Measurements from ENCODE around the gene TRAPPC3. TPM values are rescaled to one million over a fixed set of nuclear protein-coding genes. Genes with fewer than 3 reads are reported as not detected.
A peak's percentile ranks its signal among the peaks of the same experiment; 100 is the strongest.

TRAPPC3 gene
- total and polyA plus RNA-seq, 9 of the 15 experiments (the other 6 are each of a cell fraction or from before 2014, with no cell fraction given), result 20.6 to 141 (median 112) TPM

DNA sequence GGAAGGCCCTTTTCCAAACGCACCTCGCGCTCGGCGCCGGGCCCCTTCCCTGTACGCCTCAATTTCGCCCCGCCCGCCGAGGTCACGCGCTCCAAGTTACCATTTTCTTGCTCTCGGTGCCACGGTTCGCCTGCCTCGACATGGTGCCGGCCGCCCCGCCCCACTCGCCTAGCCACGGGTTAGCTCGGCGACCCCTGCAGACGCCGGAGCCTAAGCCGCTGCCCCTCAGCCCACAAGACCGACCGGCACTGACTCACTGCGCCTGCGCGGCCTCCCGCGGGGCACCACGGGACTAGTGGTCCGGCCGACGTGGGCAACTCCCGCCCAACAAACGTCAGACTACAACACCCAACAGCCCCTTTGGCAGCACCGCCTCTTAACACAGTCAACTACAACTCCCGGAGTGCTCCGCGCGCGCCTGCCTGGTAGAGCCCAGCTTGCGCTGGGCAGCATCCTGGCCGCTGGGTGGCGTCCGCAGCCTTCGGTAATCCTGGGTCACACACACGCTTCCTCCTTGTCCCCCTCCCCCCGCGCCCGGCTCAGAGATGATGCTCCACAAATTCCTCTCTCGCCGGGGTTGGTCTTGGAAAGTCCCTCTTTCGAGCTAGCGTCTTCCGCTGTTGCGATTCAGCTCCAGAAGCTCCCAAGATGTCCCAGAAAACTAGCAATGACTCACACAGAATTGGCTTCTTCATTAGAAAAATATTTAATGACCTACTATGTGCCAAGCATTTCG is at the start of gene TRAPPC3 (continued):
- TF ChIP-seq, protein P1, sequence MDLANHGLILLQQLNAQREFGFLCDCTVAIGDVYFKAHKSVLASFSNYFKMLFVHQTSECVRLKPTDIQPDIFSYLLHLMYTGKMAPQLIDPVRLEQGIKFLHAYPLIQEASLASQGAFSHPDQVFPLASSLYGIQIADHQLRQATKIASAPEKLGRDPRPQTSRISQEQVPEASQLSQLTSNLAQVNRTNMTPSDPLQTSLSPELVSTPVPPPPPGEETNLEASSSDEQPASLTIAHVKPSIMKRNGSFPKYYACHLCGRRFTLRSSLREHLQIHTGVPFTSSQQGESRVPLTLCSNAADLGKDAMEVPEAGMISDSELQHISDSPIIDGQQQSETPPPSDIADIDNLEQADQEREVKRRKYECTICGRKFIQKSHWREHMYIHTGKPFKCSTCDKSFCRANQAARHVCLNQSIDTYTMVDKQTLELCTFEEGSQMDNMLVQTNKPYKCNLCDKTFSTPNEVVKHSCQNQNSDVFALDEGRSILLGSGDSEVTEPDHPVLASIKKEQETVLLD (IDR thresholded peaks at IDR 0.05), result peak; percentile 99
- TF ChIP-seq THRAP3 (IDR thresholded peaks at IDR 0.05; ENCODE audit: borderline replicate concordance) (no peak), TSC22D4 (tag; IDR thresholded peaks at IDR 0.05) (no peak), SPI1 (IDR thresholded peaks at IDR 0.05; ENCODE audit: borderline replicate concordance, low read depth, low read length) (peak; percentile 69), ZNF263 (CRISPR knock-in tag; IDR thresholded peaks at IDR 0.05; ENCODE audit: borderline replicate concordance) (peak; percentile 25; the same call in 1 of the 2 replicates), TEAD1 (CRISPR knock-in tag; IDR thresholded peaks at IDR 0.05) (peak; percentile 77 to 87; a peak in 3 of 4 replicates), KLF16 (IDR thresholded peaks at IDR 0.05) (peak; percentile 48; the same call in 1 of the 2 replicates), PCBP1 (IDR thresholded peaks at IDR 0.05; ENCODE audit: low read depth, low read length, poor library complexity, severe bottlenecking) (no peak), TCF7L2 (IDR thresholded peaks at IDR 0.05; ENCODE audit: low read depth, low read length) (0 out of 2 replicates have a peak, but pooled peaks have one; percentile 17), ZC3H4 (CRISPR knock-in tag; IDR thresholded peaks at IDR 0.05; ENCODE audit: borderline replicate concordance) (0 out of 2 replicates have a peak, but pooled peaks have one; percentile 0), ETV1 (tag; conservative IDR thresholded peaks at IDR 0.05; ENCODE audit: low read depth) (peak; percentile 78), CBFB (CRISPR knock-in tag; IDR thresholded peaks at IDR 0.05) (peak; percentile 80; the same call in 1 of the 2 replicates), HDAC2 (IDR thresholded peaks at IDR 0.05) (peak; percentile 17), CREM (IDR thresholded peaks at IDR 0.05; ENCODE audit: low read depth) (peak; percentile 96), FOXM1 (IDR thresholded peaks at IDR 0.05; ENCODE audit: low read depth) (no peak), FOXM1 (CRISPR knock-in tag; IDR thresholded peaks at IDR 0.05; ENCODE audit: low read depth) (no peak), ZNF444 (CRISPR knock-in tag; IDR thresholded peaks at IDR 0.05) (peak; percentile 76; the same call in 1 of the 2 replicates), SIN3B (IDR thresholded peaks at IDR 0.05; ENCODE audit: low read depth) (peak; percentile 66; the same call in 1 of the 2 replicates), RAD51 (IDR thresholded peaks at IDR 0.05; ENCODE audit: borderline replicate concordance, low read depth) (peak; percentile 70)
- TF ChIP-seq, protein P2, sequence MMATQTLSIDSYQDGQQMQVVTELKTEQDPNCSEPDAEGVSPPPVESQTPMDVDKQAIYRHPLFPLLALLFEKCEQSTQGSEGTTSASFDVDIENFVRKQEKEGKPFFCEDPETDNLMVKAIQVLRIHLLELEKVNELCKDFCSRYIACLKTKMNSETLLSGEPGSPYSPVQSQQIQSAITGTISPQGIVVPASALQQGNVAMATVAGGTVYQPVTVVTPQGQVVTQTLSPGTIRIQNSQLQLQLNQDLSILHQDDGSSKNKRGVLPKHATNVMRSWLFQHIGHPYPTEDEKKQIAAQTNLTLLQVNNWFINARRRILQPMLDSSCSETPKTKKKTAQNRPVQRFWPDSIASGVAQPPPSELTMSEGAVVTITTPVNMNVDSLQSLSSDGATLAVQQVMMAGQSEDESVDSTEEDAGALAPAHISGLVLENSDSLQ (IDR thresholded peaks at IDR 0.05), result peak; percentile 62
- TF ChIP-seq, protein P3, sequence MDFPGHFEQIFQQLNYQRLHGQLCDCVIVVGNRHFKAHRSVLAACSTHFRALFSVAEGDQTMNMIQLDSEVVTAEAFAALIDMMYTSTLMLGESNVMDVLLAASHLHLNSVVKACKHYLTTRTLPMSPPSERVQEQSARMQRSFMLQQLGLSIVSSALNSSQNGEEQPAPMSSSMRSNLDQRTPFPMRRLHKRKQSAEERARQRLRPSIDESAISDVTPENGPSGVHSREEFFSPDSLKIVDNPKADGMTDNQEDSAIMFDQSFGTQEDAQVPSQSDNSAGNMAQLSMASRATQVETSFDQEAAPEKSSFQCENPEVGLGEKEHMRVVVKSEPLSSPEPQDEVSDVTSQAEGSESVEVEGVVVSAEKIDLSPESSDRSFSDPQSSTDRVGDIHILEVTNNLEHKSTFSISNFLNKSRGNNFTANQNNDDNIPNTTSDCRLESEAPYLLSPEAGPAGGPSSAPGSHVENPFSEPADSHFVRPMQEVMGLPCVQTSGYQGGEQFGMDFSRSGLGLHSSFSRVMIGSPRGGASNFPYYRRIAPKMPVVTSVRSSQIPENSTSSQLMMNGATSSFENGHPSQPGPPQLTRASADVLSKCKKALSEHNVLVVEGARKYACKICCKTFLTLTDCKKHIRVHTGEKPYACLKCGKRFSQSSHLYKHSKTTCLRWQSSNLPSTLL (IDR thresholded peaks at IDR 0.05), result no peak
- TF ChIP-seq, protein P4, sequence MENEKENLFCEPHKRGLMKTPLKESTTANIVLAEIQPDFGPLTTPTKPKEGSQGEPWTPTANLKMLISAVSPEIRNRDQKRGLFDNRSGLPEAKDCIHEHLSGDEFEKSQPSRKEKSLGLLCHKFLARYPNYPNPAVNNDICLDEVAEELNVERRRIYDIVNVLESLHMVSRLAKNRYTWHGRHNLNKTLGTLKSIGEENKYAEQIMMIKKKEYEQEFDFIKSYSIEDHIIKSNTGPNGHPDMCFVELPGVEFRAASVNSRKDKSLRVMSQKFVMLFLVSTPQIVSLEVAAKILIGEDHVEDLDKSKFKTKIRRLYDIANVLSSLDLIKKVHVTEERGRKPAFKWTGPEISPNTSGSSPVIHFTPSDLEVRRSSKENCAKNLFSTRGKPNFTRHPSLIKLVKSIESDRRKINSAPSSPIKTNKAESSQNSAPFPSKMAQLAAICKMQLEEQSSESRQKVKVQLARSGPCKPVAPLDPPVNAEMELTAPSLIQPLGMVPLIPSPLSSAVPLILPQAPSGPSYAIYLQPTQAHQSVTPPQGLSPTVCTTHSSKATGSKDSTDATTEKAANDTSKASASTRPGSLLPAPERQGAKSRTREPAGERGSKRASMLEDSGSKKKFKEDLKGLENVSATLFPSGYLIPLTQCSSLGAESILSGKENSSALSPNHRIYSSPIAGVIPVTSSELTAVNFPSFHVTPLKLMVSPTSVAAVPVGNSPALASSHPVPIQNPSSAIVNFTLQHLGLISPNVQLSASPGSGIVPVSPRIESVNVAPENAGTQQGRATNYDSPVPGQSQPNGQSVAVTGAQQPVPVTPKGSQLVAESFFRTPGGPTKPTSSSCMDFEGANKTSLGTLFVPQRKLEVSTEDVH (IDR thresholded peaks at IDR 0.05; ENCODE audit: low read depth, partially characterized antibody), result peak; percentile 33

All from K562 (cell line).